GM21723 (cell line): ENCODE data around the gene TBC1D12.
"Not testable (repeated sequence)": the region's sequence is repeated elsewhere in the genome, so short reads cannot be mapped to it uniquely, and the experiment has no call there.

Source experiments
- ATAC-seq: cut with Tn5 transposase; IDR thresholded peaks from one replicate; pipeline ENCODE4 v1.9.1; 2021; ENCODE audit warnings: mild to moderate bottlenecking, moderate library complexity; ENCODE audit not compliant: unreplicated experiment

Gene TBC1D12

GRCh38 chr10:94533027-94533426 lies 130.7 kb downstream of the TBC1D12 start:
- no peak for ATAC-seq

- not testable (repeated sequence) for ATAC-seq
These were observed 139.9 kb downstream of the TBC1D12 start for GRCh38 chr10:94542282-94542681.

GRCh38 chr10:94545391-94546048 lies 143.2 kb downstream of the TBC1D12 start, which contains the start of gene HELLS:
Gene HELLS, plus strand, starts transcription at chr10:94545788. Its CDS starts 134 bp downstream, at chr10:94545922.
- ATAC-seq: peak; percentile 74

DNA sequence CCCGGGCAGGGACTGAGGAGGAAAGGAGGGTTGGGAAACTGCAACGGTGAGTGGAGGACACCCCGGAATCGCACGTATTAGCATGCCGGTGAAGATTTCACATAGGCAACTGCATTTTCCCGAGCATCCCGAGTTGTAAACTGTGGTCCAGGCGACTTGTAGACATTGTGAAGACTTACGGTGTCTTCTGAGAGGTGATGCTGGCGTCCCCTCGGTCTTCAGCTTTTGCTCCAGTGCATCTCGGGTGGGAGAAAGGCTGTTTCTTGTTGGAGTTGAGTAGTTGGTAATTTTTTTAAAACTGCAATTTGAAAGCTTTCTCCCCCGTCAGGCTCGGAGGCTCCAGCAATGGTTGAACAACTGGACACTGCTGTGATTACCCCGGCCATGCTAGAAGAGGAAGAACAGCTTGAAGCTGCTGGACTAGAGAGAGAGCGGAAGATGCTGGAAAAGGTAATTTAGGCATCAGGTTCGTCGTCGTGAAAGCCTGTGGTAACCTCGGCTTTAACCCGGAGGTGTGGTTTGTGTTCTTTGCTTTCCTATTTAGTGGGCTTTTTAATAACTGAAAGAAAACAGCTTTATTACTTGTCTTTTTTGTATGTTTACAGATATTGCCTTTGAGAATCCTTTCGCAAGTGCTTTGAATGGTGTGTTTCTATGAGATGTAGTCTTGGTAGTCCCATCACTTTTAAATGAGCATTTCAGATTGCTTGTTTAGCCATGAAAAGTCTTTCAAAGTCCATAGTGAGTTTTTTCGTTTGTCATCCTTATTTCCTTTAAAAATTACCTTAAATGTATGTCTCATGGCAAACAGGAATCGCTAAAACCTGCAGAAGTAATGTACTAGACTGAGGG lies 143.9 kb downstream of the TBC1D12 start:
- peak; percentile 16 for ATAC-seq

GRCh38 chr10:94546901-94547185 lies 144.5 kb downstream of the TBC1D12 start:
- ATAC-seq: peak; percentile 23

- no peak for ATAC-seq
These were observed 146.9 kb downstream of the TBC1D12 start for GRCh38 chr10:94549221-94549620.

- ATAC-seq: not testable (repeated sequence)
These were observed 165.5 kb downstream of the TBC1D12 start for GRCh38 chr10:94567714-94568307.

DNA sequence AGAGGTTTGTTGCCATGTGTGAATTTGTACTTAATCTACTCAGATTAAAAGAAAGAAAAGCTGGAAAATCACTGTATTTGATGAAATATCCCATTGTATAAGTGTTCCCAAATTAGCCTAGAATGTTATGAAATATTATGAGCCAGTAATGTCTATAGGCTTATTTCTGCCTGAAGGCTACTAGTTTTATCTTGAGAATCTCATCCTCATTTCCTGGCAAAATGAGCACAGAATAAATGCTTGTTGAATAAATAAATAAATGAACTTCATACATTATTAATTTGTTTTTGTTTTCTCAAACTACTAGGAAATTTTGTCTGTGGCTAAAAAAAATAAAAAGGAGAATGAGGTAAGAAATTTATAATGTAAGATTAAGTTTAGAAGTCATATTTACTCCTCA lies 168.7 kb downstream of the TBC1D12 start:
- ATAC-seq: no peak

- ATAC-seq: no peak
These were observed 169.2 kb downstream of the TBC1D12 start for GRCh38 chr10:94571528-94571927.

DNA sequence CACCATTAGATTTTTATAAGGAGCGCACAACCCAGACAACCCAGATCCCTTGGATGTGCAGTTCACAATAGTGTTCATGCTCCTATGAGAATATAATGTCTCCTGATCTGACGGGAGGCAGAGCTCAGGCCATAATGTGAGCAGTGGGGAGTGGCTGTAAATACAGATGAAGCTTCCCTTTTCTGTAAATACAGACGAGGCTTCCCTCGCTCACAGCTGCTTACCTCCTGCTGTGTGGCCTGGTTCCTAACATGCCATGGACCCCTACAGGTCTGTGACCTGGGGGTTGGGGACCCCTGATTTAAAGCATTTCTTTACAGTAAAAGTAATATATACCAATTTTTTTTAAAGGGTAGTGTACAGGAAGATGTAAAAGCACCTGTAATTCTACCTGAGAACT lies 176.4 kb downstream of the TBC1D12 start:
- ATAC-seq: no peak

GRCh38 chr10:94583124-94583523 lies 180.8 kb downstream of the TBC1D12 start:
- no peak for ATAC-seq
